GM12872 (cell line): ENCODE data around the gene PGAM2.

Source experiments
- TF ChIP-seq, protein P1 (sequence below): IDR thresholded peaks from 3 replicates; pipeline ENCODE4 v1.5.1; 2011; ENCODE audit warnings: low read depth, mild to moderate bottlenecking, low read length, moderate library complexity; ENCODE audit not compliant: insufficient read depth

PGAM2 gene

DNA sequence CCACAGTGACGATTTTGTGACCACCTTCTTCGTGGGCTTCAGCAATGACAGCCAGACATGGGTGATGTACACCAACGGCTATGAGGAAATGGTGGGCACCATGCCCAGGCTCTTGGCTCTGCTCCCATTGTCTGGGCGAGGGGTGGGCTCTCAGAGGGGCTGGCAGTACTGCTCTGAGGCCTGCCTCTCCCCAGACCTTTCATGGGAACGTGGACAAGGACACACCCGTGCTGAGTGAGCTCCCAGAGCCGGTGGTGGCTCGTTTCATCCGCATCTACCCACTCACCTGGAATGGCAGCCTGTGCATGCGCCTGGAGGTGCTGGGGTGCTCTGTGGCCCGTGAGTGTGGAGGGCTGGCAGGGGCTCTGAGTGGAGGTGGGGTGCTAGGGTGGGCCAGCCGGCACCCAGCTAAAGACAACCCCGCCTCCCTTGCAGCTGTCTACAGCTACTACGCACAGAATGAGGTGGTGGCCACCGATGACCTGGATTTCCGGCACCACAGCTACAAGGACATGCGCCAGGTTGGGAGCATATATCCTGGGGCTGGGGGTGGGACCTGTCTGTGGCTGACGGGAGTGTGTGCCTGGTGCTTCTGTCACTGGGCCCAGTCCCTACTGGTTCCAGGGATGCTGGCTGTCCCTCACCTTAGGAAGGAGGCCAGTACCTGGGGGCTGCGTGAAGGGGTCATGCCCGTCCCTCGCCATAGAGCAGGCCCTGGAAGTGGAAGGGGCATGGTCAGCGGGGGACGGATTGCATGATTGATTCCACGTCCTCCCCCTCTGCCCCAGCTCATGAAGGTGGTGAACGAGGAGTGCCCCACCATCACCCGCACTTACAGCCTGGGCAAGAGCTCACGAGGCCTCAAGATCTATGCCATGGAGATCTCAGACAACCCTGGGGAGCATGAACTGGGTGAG is 45.6 kb upstream of the PGAM2 start:
- TF ChIP-seq, protein P1, sequence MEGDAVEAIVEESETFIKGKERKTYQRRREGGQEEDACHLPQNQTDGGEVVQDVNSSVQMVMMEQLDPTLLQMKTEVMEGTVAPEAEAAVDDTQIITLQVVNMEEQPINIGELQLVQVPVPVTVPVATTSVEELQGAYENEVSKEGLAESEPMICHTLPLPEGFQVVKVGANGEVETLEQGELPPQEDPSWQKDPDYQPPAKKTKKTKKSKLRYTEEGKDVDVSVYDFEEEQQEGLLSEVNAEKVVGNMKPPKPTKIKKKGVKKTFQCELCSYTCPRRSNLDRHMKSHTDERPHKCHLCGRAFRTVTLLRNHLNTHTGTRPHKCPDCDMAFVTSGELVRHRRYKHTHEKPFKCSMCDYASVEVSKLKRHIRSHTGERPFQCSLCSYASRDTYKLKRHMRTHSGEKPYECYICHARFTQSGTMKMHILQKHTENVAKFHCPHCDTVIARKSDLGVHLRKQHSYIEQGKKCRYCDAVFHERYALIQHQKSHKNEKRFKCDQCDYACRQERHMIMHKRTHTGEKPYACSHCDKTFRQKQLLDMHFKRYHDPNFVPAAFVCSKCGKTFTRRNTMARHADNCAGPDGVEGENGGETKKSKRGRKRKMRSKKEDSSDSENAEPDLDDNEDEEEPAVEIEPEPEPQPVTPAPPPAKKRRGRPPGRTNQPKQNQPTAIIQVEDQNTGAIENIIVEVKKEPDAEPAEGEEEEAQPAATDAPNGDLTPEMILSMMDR: no peak

- TF ChIP-seq, protein P1: no peak
These were observed 44.6 kb upstream of the PGAM2 start for GRCh38 chr7:44109991-44110390.

DNA sequence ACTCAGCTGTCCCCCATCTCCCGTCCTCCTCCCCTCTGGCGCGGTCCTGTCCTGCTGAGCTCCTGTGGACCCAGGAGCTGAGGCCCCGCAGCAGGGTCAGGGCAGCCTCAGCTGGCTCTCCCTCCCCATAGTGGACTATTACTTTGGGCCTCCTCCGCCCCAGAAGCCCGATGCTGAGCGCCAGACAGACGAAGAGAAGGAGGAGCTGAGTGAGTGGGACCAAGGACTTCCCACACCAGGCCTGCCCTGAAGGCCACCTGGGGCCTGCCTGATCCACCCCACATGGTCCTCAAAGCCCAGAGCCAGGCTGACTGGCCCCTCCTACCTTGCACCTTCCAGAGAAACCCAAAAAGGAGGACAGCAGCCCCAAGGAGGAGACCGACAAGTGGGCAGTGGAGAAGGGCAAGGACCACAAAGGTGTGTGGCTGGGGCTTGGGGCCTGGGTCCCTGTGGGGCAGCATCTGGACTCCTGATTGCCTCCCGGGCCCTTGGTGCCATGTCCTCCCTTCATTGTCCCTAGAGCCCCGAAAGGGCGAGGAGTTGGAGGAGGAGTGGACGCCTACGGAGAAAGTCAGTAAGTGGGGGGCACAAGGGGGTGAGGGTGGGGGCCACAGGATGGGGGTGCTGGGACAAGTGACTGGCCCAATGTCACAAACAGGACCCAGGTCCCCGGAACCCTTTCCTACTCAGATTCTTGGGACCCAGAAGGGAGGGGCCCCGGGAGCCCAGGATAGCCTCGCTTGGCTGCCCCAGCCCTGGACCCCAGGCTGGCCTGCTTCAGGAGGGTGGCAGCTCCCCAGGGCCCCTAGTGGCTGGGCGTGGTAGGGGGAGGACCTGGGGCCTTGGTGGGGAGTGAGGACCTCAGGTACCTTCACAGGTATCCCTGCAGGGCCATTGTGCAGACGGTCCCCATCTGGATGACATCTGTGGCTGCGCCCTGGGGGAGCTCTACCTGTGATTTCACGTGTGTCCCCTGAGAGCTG is 43.7 kb upstream of the PGAM2 start:
- TF ChIP-seq, protein P1: peak; percentile 43; the same call in 2 of the 3 replicates

- TF ChIP-seq, protein P1: no peak
These were observed 42.8 kb upstream of the PGAM2 start for GRCh38 chr7:44107961-44108767.

- TF ChIP-seq, protein P1: no peak
These were observed 42.0 kb upstream of the PGAM2 start for GRCh38 chr7:44107116-44107960.

DNA sequence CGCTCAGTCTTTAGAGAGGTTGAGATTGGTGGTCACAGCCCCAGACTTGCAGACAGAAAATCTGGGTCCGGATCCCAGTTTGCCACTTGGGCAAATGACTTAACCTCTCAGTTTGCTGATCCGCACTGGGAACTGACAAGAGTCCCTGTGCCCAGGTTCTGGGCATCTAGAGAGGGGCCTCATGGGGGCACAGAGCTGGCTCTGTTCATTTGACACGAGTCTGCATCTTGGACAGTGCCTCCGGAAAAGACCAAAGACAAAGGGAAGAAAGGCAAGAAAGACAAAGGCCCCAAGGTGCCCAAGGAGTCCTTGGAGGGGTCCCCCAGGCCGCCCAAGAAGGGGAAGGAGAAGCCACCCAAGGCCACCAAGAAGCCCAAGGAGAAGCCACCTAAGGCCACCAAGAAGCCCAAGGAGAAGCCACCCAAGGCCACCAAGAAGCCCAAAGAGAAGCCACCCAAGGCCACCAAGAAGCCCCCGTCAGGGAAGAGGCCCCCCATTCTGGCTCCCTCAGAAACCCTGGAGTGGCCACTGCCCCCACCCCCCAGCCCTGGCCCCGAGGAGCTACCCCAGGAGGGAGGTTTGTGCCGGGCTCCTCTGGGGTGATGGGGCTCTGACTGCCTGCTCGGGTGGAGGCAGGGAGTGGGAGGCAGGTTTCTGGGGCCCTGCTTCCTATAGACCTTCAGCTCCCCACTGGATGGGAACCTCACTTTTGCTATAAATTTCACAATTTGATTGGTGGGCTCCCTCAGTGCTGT is 41.1 kb upstream of the PGAM2 start:
- TF ChIP-seq, protein P1: no peak
